HS-5 (cell line): ENCODE measurements around the gene NUDT9.
"Not testable (repeated sequence)": the region's sequence is repeated elsewhere in the genome, so short reads cannot be mapped to it uniquely, and the experiment has no call there.

ENCODE experiments used
- DNase-seq: peaks from one replicate; pipeline ENCODE4 v3.0.0-alpha.2; 2012; ENCODE audit warnings: low read depth

Gene NUDT9

GRCh38 chr4:87409420-87409939 is 12.9 kb upstream of the NUDT9 start:
- DNase-seq, result no peak

- no peak for DNase-seq
Measured at GRCh38 chr4:87410157-87410556, 12.2 kb upstream of the NUDT9 start.

DNA sequence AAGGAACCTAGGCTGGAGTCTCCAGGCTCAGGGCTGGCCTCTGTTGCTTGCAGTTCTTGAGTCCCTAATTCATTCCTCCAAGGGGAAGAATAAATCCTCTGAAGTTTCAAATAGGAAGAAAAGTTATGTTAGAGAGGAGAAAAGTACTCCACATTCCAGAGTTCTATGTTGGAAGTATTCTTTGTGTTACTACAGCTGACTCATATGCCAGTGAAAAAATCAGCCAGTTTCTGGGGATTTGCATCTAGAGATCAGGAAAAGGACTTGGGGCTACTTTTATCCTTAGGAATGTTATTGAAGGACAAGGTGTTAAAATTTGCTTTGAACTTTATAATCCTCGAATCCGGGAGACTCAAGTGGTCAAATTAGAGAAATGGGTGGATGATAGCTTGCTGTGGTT is 11.7 kb upstream of the NUDT9 start:
- no peak for DNase-seq

GRCh38 chr4:87414816-87415215 is 7.6 kb upstream of the NUDT9 start:
- DNase-seq, result no peak

DNA sequence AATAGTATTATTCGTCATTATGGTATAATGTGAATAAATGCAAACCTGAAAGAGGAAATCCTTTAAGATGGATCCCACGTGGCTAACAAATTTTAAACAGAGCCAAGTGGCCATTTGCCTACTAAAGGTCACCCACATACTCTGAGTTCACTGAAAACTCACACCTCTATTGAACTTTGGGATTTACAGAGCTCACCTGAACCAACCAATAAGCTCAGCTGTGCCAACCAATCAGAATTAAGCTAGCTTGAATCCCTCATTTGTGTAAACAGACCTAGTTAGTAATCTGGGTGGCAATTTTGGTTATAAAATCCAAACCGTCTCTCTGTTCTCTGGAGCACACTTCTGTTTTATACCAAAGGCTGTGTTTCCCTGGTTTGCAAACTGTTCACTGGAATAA is 5.4 kb upstream of the NUDT9 start:
- DNase-seq, result no peak

DNA sequence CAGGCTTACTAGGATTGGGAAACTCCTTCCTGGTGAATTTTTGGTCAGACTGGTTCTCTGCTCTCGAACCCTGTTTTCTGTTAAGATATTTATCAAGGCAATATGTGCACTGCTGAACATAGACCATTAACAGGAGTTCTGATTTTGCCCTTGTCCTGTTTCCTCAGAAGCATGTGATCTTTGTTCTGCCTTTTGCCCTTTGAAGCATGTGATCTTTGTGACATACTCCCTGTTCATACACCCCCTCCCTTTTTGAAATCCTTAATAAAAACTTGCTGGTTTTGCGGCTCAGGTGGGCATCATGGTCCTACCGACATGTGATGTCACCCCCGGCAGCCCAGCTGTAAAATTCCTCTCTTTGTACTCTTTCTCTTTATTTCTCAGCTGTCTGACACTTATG is 4.0 kb upstream of the NUDT9 start:
- DNase-seq, result not testable (repeated sequence)

- DNase-seq, result no peak
Measured at GRCh38 chr4:87419578-87420249, 2.7 kb upstream of the NUDT9 start.

- DNase-seq, result no peak
Measured at GRCh38 chr4:87420276-87420830, 2.0 kb upstream of the NUDT9 start.

- no peak for DNase-seq
Measured at GRCh38 chr4:87423317-87424098, 1.1 kb downstream of the NUDT9 start.

DNA sequence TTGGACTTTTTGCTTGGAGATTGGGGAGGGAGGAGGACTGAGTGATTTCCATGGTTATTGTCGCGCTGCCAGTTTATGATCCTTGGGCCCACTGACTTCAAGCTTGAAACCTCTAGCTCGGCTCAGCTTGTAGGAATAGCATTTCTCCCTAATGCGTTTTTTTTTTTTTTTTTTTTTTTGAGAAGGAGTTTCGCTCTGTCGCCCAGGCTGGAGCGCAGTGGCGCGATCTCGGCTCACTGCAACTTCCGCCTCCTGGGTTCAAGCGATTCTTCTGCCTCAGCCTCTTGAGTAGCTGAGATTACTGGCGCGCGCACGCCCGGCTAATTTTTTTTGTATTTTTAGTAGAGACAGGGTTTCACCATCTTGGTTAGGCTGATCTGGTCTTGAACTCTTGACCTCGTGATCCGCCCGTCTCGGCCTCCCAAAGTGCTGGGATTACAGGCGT is 1.7 kb downstream of the NUDT9 start:
- DNase-seq, result not testable (repeated sequence)

DNA sequence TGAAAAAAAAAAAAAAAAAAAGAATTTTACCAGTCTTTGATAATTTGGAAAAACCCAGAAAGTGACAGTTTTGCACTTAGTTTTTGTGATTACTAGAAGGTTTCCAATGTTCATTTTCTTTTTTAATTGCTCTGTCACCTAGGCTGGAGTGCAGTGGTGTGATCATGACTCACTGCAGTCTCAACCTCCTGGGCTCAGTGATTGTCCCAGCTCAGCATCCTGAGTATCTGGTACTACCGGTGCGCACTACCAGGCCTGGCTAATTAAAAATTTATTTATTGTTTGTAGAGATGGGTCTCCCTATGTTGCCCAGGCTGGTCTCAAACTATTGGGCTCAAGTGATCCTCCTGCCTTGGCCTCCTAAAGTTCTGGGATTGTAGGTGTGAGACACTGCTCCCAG is 3.3 kb downstream of the NUDT9 start:
- DNase-seq, result no peak

DNA sequence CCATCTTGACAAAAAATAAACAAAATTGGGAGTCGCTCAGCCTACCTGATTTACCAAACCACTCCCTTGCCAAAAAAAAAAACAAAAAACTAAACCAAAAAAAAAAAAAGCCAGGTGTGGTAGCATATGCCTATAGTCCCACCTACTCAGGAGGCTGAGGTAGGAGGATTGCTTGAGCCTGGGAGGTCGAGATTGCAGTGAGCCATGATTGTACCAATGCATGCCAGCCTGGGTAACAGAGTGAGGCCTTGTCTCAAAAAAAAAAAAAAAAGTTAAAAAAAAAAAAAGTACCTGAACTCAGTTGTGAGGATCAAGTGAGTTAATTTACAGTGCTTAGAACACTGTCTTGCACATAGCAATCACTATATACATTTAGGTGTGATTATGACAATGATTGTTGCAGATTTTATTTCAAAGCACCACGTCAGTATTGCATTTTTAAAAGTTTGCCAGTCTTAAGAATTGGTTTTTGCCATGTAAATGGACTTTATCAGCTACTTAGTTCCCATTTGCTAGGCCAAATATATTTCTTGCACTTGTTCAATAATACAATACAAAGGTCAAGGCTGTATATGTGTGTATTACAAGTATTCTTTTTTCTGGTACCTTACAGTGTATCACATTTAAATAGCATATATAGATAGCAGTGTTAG is 4.6 kb downstream of the NUDT9 start:
- DNase-seq, result no peak

GRCh38 chr4:87427518-87427868 is 5.1 kb downstream of the NUDT9 start:
- no peak for DNase-seq

DNA sequence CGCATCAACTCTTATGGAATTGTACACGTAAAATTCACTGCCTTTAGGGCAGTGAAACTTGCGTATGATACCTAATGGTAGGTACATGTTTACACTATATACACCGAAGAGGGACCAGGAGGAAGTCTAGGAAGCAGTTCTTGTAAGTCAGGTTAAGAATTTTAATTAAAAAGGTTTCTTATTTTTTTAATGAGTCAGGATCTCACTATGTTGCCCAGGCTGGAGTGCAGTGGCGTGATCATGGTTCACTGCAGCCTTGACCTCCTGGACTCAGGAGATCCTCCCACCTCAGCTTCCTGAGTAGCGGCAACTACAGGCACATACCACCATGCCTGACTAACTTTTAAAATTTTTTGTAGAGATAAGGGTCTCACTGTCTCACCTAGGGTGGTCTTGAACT is 6.6 kb downstream of the NUDT9 start:
- no peak for DNase-seq

GRCh38 chr4:87430038-87430437 is 7.7 kb downstream of the NUDT9 start:
- no peak for DNase-seq

DNA sequence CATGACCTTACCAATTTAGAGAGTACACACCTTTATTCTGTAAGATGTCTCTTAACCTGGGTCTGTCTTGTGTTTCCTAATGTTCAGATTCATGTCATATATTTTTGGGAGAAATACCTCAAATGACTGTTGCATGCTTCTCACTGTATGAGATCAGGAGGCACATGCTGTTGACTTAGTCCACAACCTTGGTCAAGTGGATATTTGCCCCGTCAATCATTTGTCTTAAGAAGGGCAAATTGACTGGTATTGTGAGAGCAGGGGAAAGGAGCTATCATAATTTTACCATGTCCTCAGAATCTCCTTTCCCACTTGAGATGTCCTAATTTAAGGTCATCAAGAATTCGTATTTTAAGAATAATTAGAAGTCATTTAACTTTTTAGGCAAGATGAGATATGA is 11.0 kb downstream of the NUDT9 start:
- DNase-seq, result no peak

- DNase-seq, result no peak
Measured at GRCh38 chr4:87442889-87443288, 20.5 kb downstream of the NUDT9 start.

- DNase-seq, result no peak
Measured at GRCh38 chr4:87444741-87445140, 22.4 kb downstream of the NUDT9 start.

GRCh38 chr4:87445964-87446363 is 23.6 kb downstream of the NUDT9 start:
- no peak for DNase-seq

DNA sequence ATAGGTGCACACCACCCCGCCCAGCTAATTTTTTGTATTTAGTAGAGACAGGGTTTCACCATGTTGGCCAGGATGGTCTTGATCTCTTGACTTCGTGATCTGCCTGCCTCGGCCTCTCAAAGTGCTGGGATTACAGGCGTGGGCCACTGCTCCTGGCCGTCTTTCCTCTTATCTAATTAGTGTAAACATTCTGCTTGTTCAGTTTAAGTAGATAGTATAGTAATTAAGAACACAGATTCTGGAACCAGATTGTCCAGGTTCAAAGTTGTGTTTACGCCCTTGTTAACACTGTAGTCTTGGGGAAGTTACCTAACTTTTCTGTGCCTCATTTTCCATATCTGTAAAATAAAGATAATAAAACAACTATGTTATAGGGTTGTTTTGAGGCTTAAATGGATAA is 24.0 kb downstream of the NUDT9 start:
- DNase-seq, result not testable (repeated sequence)

DNA sequence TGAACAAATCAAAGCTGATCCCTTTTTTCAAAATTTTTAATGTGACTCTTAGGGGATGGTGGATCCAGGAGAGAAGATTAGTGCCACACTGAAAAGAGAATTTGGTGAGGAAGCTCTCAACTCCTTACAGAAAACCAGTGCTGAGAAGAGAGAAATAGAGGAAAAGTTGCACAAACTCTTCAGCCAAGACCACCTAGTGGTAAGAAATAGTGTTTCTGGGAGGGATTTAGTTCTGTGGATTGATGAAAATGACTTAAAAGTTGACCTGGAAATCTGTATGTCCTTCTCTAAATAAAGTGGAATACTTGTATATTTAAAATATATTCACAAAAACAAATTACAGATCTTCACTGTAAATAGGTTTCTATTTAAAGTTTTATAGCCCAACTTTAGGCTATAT is 29.2 kb downstream of the NUDT9 start:
- no peak for DNase-seq

DNA sequence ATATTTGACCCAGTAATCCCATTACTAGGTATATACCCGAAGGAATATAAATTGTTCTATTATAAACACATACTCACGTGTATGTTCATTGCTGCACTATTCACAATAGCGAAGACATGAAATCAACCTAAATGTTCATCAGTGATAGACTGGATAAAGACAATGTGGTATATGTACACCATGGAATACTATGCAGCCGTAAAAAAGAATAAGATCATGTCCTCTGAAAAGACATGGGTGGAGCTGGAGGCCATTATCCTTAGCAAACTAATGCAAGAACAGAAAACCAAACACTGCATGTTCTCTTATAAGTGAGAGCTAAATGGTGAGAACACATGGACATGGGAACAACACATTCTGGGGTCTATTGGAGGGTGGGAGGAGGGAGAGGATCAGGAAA is 36.5 kb downstream of the NUDT9 start:
- DNase-seq, result no peak

- peak; percentile 6 for DNase-seq
Measured at GRCh38 chr4:87461281-87461700, 38.9 kb downstream of the NUDT9 start.
